DOHH2 (cell line): ENCODE data around the gene MAD2L1BP.

Source experiments
- H3F3A ChIP-seq: fragments of 200-600 bp; sonication (generic), shearing (Covaris generic); 2 replicates; pipeline ENCODE4 v1.6.0; 2016; ENCODE audit warnings: antibody characterized with exemption, mild to moderate bottlenecking; ENCODE audit not compliant: control insufficient read depth, insufficient read depth
- H3K27ac ChIP-seq: fragments of 200-600 bp; sonication (generic); 2 replicates; pipeline ENCODE4 v1.5.1; 2014; ENCODE audit warnings: low read depth, mild to moderate bottlenecking, low read length, moderate library complexity
- H3K27me3 ChIP-seq: fragments of 200-600 bp; sonication (generic); 2 replicates; pipeline ENCODE4 v1.6.1; 2014; ENCODE audit warnings: mild to moderate bottlenecking, low read length, mixed read lengths; ENCODE audit not compliant: control insufficient read depth
- H3K36me3 ChIP-seq: fragments of 200-600 bp; sonication (generic); 2 replicates; pipeline ENCODE4 v1.6.1; 2014; ENCODE audit warnings: mild to moderate bottlenecking, low read length, moderate library complexity, mixed read lengths; ENCODE audit not compliant: control insufficient read depth
- H3K4me1 ChIP-seq: fragments of 200-600 bp; sonication (generic); 2 replicates; pipeline ENCODE4 v1.6.1; 2014; ENCODE audit warnings: mild to moderate bottlenecking, low read length, mixed read lengths; ENCODE audit not compliant: control insufficient read depth
- H3K4me2 ChIP-seq: fragments of 200-600 bp; sonication (generic); 2 replicates; pipeline ENCODE4 v1.6.0; 2014; ENCODE audit warnings: mild to moderate bottlenecking, low read length, moderate library complexity
- H3K4me3 ChIP-seq: fragments of 200-600 bp; sonication (generic); 2 replicates; pipeline ENCODE4 v1.5.1; 2014; ENCODE audit warnings: mild to moderate bottlenecking, low read length, mixed read lengths
- H3K79me2 ChIP-seq: fragments of 200-600 bp; sonication (generic); 2 replicates; pipeline ENCODE4 v1.6.1; 2014; ENCODE audit warnings: mild to moderate bottlenecking, low read length, mixed read lengths; ENCODE audit not compliant: control insufficient read depth
- H3K9me2 ChIP-seq: fragments of 200-600 bp; sonication (generic); replicated peaks from 2 replicates; pipeline ENCODE4 v1.6.1; 2014; ENCODE audit warnings: mild to moderate bottlenecking, low read length, mixed read lengths; ENCODE audit not compliant: control insufficient read depth
- H3K9me3 ChIP-seq: fragments of 200-600 bp; sonication (generic); 2 replicates; pipeline ENCODE4 v1.6.1; 2014; ENCODE audit warnings: antibody characterized with exemption, low read length, mixed read lengths; ENCODE audit not compliant: control insufficient read depth, insufficient read depth
- H4K20me1 ChIP-seq: fragments of 200-600 bp; sonication (generic); 2 replicates; pipeline ENCODE4 v1.6.0; 2014; ENCODE audit warnings: low read depth, mild to moderate bottlenecking, antibody characterized with exemption, low read length, moderate library complexity; ENCODE audit not compliant: control insufficient read depth, insufficient read depth
- CTCF ChIP-seq: fragments of 200-600 bp; sonication (generic); IDR thresholded peaks from one replicate; pipeline ENCODE4 v1.5.1; 2014; ENCODE audit warnings: antibody characterized with exemption, mild to moderate bottlenecking, low read depth, low read length; ENCODE audit not compliant: poor library complexity, severe bottlenecking
- EZH2phosphoT487 ChIP-seq: fragments of 200-600 bp; sonication (generic); IDR thresholded peaks from 2 replicates; pipeline ENCODE4 v1.6.1; 2017; ENCODE audit warnings: borderline replicate concordance, mild to moderate bottlenecking, antibody characterized with exemption, low read length, moderate library complexity, mixed read lengths

Gene MAD2L1BP

GRCh38 chr6:43621078-43621835 is 14.4 kb upstream of the MAD2L1BP start:
- Histone ChIP-seq H3F3A (peaks cover 26% of the 10 kb centered on the region), H3K9me3 (no peaks in the 10 kb centered on the region), H3K36me3 (peaks cover 74% of the 10 kb centered on the region), H3K9me2 (no peaks in the 10 kb centered on the region), H3K79me2 (peaks cover 2% of the 10 kb centered on the region; the same call in 1 of the 2 replicates), H3K27ac (no peak overlapping the region), H3K4me1 (no peaks in the 10 kb centered on the region), H3K4me3 (no peak overlapping the region), H3K4me2 (no peak overlapping the region), H3K27me3 (no peaks in the 10 kb centered on the region), H4K20me1 (no peaks in the 10 kb centered on the region)
- TF ChIP-seq CTCF (no peak), EZH2phosphoT487 (no peak)

- H3K9me2 ChIP-seq, result no peaks in the 10 kb centered on the region
- H3K4me2 ChIP-seq, result no peak overlapping the region
- H4K20me1 ChIP-seq, result no peaks in the 10 kb centered on the region
- no peak for TF ChIP-seq CTCF
- no peak for TF ChIP-seq EZH2phosphoT487
- peaks cover 21% of the 10 kb centered on the region for H3F3A ChIP-seq
- no peaks in the 10 kb centered on the region; the same call in 1 of the 2 replicates for H3K4me1 ChIP-seq
- no peaks in the 10 kb centered on the region for H3K27me3 ChIP-seq
- peaks cover 5% of the 10 kb centered on the region for H3K79me2 ChIP-seq
- H3K4me3 ChIP-seq, result no peak overlapping the region
- no peak overlapping the region for H3K27ac ChIP-seq
- H3K9me3 ChIP-seq, result no peaks in the 10 kb centered on the region
- H3K36me3 ChIP-seq, result peaks cover 75% of the 10 kb centered on the region
Observed at GRCh38 chr6:43621836-43622180, 13.8 kb upstream of the MAD2L1BP start.

GRCh38 chr6:43622541-43622940 is 13.1 kb upstream of the MAD2L1BP start:
- Histone ChIP-seq H3K4me2 (no peak overlapping the region), H3K4me1 (peaks cover 7% of the 10 kb centered on the region), H3F3A (peaks cover 21% of the 10 kb centered on the region), H3K27ac (no peak overlapping the region), H3K36me3 (peaks cover 80% of the 10 kb centered on the region), H3K9me2 (no peaks in the 10 kb centered on the region), H3K79me2 (peaks cover 12% of the 10 kb centered on the region), H4K20me1 (no peaks in the 10 kb centered on the region), H3K27me3 (no peaks in the 10 kb centered on the region), H3K9me3 (no peaks in the 10 kb centered on the region), H3K4me3 (no peak overlapping the region)
- TF ChIP-seq CTCF (no peak), EZH2phosphoT487 (no peak)
